HL-60 (cell line): ENCODE measurements around the gene MINDY1.

Experiments used
- DNase-seq, 2 experiments: peaks; one replicate each; pipeline ENCODE4 v3.0.0-alpha.2; 2010 to 2020; ENCODE audit warnings: low read depth in 1 of 2, low spot score in 1 of 2
- H3K27ac ChIP-seq: fragments of 250-450 bp; sonication (Bioruptor Pico); replicated peaks from 2 replicates; pipeline ENCODE4 v1.5.1; 2020; ENCODE audit warnings: mild to moderate bottlenecking, moderate library complexity
- H3K27me3 ChIP-seq: fragments of 250-450 bp; sonication (Bioruptor Pico); 2 replicates; pipeline ENCODE4 v1.5.1; 2021; ENCODE audit warnings: mild to moderate bottlenecking, moderate library complexity; ENCODE audit not compliant: insufficient read depth, poor library complexity, severe bottlenecking
- H3K4me3 ChIP-seq: replicated peaks from 2 replicates; pipeline ENCODE4 v1.5.1; 2011; ENCODE audit warnings: mild to moderate bottlenecking, control low read depth, low read length; ENCODE audit not compliant: insufficient read depth
- CTCF ChIP-seq: IDR thresholded peaks from one replicate; pipeline ENCODE4 v1.5.1; 2011; ENCODE audit warnings: low read length, control low read depth, inconsistent platforms; ENCODE audit not compliant: insufficient read depth
- GABPA ChIP-seq: IDR thresholded peaks from 2 replicates; pipeline ENCODE4 v1.6.1; 2012; ENCODE audit warnings: low read depth
- POLR2AphosphoS5 ChIP-seq: IDR thresholded peaks from 2 replicates; pipeline ENCODE4 v1.6.1; 2012; ENCODE audit warnings: low read depth
- REST ChIP-seq: IDR thresholded peaks from 2 replicates; pipeline ENCODE4 v1.6.1; 2012; ENCODE audit warnings: low read depth; ENCODE audit not compliant: insufficient replicate concordance
- SPI1 ChIP-seq: IDR thresholded peaks from 2 replicates; pipeline ENCODE4 v1.6.1; 2012; ENCODE audit warnings: low read depth, mild to moderate bottlenecking, borderline replicate concordance

Gene MINDY1

GRCh38 chr1:151009206-151009587 lies 2.5 kb upstream of the MINDY1 start:
- no peaks in the 10 kb centered on the region for H3K27me3 ChIP-seq
- DNase-seq: no peak
- H3K27ac ChIP-seq: peak overlapping the region; percentile 91
- peak overlapping the region; percentile 63 for H3K4me3 ChIP-seq
- TF ChIP-seq REST (no peak), CTCF (no peak), SPI1 (no peak), POLR2AphosphoS5 (no peak)

GRCh38 chr1:151008244-151009205 lies 1.8 kb upstream of the MINDY1 start, which contains the start of gene PRUNE1:
PRUNE1 (plus strand) TSS chr1:151008449; CDS start chr1:151008633, 184 bp downstream.
- TF ChIP-seq POLR2AphosphoS5: no peak
- TF ChIP-seq SPI1: peak; percentile 78
- TF ChIP-seq CTCF: no peak
- peak; percentile 41 for TF ChIP-seq GABPA
- H3K27me3 ChIP-seq: no peaks in the 10 kb centered on the region
- peak within 1 kb of the TSS; percentile 91 for H3K27ac ChIP-seq
- peak; percentile 94 for DNase-seq
- peak within 1 kb of the TSS; percentile 63 for H3K4me3 ChIP-seq

GRCh38 chr1:151007853-151008243 lies 1.1 kb upstream of the MINDY1 start:
- Histone ChIP-seq H3K4me3 (no peak overlapping the region; the same call in 1 of the 2 replicates), H3K27ac (peak overlapping the region; percentile 91), H3K27me3 (no peaks in the 10 kb centered on the region)
- no peak for TF ChIP-seq SPI1
- no peak for TF ChIP-seq REST
- DNase-seq: no peak

GRCh38 chr1:151005729-151006319 lies 878 bp downstream of the MINDY1 start:
- H3K27me3 ChIP-seq: no peaks in the 10 kb centered on the region
- no peak for DNase-seq
- peak overlapping the region; percentile 50 for H3K4me3 ChIP-seq
- TF ChIP-seq GABPA: no peak
- no peak for TF ChIP-seq REST
- TF ChIP-seq POLR2AphosphoS5: no peak
- TF ChIP-seq CTCF: no peak
- no peak for TF ChIP-seq SPI1
- peak overlapping the region; percentile 91; the same call in 1 of the 2 replicates for H3K27ac ChIP-seq
